Left lung (tissue), 10 donors: ENCODE measurements around the gene TCHP. TPM values are rescaled to one million over a fixed set of nuclear protein-coding genes. Genes with fewer than 3 reads are reported as not detected.

Experiments used
- ATAC-seq: fragments of 200-7000 bp; cut with Tn5 transposase; one replicate; pipeline ENCODE4 v1.9.1; 2020; ENCODE audit warnings: moderate library complexity
- DNase-seq, 4 donors: peaks; one replicate each; pipeline ENCODE4 v3.0.0-alpha.2; 2013 to 2020
- H3K27ac ChIP-seq, 2 donors: fragments of 200-600 bp; sonication (generic) in 1 of 2; one replicate each; pipeline versions ENCODE4 v1.5.0 to v1.8.0; 2020 to 2021
- H3K27me3 ChIP-seq, 2 donors: fragments of 200-600 bp; sonication (generic) in 1 of 2; one replicate each; pipeline versions ENCODE4 v1.5.0 to v1.8.0; 2020 to 2021
- H3K36me3 ChIP-seq, 2 donors: fragments of 200-600 bp; sonication (generic) in 1 of 2; one replicate each; pipeline versions ENCODE4 v1.5.0 to v1.8.0; 2020 to 2021
- H3K4me1 ChIP-seq, 2 donors: fragments of 200-600 bp; one replicate each; pipeline ENCODE4 v1.8.0; 2021
- H3K4me3 ChIP-seq, 2 donors: fragments of 200-600 bp; sonication (generic) in 1 of 2; one replicate each; pipeline versions ENCODE4 v1.5.0 to v1.8.0; 2020 to 2021; ENCODE audit warnings: mild to moderate bottlenecking in 1 of 2
- H3K9me3 ChIP-seq, 2 donors: fragments of 200-600 bp; sonication (generic) in 1 of 2; one replicate each; pipeline versions ENCODE4 v1.5.0 to v1.8.0; 2020 to 2021
- intact Hi-C, 2 donors: fragments of 100-400 bp; cut with DNase I; formaldehyde crosslinking; loops; one replicate each; pipeline versions ENCODE4 v1.11.2 to v1.14.2; 2022
- polyA plus RNA-seq, 6 donors: library from polyadenylated mRNA; unstranded; fragments of 120-200 nt; gene quantifications; one replicate each; pipeline ENCODE4 v1.2.1, GENCODE V29; 2013; ENCODE audit not compliant: insufficient read length in 6 of 6
- total RNA-seq, 2 donors: library from RNA; stranded (reverse); fragmentation: NEBNext Ultra II Directional; extraction: Animal tissue kit (Norgen Biotek cat#: 25700); gene quantifications; one replicate each; pipeline ENCODE4 v1.2.1, GENCODE V29; 2021
- TF ChIP-seq, protein P1 (sequence below), 2 donors: fragments of 200-600 bp; sonication (generic) in 1 of 2; IDR thresholded peaks; one replicate each; pipeline versions ENCODE4 v1.5.0 to v1.8.0; 2021; ENCODE audit warnings: antibody characterized with exemption in 2 of 2
- donor health status: DM: no; HTN: yes; CAD: no.
- donor health status: DM: no; HTN: no; CAD: no.

The TCHP gene
- total and polyA plus RNA-seq, 8 donors = 15.4 to 27.3 (median 23.9) TPM

DNA sequence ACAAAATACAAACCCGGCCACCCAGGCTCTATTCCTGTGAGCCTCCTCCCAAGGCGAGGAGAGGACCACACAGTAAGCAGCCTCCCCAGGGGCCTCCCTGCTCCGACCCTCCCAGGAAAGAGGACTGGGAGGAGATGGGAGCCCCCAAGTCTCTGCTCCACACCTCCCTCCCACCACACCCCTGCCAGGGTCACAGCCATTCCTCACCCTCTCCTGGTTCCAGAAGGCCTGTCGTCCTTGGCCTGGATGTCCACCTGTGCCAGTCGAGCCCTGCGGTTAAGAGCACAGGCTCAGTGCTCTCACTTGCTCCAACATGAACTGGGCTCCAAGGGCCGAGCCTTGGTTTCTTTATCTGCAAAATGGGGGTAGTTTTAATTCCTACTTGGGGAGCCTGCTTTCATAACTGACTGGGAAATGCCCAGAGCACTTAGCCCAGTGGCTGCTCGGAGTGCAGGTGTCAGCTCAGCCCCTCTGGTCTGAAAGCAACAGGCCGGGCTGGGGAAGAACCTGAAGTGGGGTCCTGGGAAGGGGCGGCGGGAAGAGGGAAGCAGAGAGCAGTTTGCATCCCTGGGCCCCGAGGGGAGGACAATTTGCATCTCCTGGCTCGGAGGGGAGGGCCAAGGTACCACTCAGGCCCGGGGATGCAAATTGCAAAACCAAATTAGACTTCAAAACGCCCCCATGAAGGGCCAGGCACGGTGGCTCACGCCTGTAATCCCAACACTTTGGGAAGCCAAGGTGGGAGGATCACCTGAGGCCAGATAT lies 23.6 kb downstream of the TCHP start:
- intact Hi-C loops = no loop called here
- Histone ChIP-seq H3K27ac (no peak overlapping the region), H3K9me3 (no peaks in the 10 kb centered on the region), H3K4me3 (no peak overlapping the region), H3K4me1 (no peaks in the 10 kb centered on the region), H3K27me3 (no peaks in the 10 kb centered on the region), H3K36me3 (peaks cover 0 to 95% of the 10 kb centered on the region in 2 donors)
- TF ChIP-seq, protein P1, sequence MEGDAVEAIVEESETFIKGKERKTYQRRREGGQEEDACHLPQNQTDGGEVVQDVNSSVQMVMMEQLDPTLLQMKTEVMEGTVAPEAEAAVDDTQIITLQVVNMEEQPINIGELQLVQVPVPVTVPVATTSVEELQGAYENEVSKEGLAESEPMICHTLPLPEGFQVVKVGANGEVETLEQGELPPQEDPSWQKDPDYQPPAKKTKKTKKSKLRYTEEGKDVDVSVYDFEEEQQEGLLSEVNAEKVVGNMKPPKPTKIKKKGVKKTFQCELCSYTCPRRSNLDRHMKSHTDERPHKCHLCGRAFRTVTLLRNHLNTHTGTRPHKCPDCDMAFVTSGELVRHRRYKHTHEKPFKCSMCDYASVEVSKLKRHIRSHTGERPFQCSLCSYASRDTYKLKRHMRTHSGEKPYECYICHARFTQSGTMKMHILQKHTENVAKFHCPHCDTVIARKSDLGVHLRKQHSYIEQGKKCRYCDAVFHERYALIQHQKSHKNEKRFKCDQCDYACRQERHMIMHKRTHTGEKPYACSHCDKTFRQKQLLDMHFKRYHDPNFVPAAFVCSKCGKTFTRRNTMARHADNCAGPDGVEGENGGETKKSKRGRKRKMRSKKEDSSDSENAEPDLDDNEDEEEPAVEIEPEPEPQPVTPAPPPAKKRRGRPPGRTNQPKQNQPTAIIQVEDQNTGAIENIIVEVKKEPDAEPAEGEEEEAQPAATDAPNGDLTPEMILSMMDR (IDR thresholded peaks at IDR 0.05) = no peak
- DNase-seq (no peak), ATAC-seq (no peak)

DNA sequence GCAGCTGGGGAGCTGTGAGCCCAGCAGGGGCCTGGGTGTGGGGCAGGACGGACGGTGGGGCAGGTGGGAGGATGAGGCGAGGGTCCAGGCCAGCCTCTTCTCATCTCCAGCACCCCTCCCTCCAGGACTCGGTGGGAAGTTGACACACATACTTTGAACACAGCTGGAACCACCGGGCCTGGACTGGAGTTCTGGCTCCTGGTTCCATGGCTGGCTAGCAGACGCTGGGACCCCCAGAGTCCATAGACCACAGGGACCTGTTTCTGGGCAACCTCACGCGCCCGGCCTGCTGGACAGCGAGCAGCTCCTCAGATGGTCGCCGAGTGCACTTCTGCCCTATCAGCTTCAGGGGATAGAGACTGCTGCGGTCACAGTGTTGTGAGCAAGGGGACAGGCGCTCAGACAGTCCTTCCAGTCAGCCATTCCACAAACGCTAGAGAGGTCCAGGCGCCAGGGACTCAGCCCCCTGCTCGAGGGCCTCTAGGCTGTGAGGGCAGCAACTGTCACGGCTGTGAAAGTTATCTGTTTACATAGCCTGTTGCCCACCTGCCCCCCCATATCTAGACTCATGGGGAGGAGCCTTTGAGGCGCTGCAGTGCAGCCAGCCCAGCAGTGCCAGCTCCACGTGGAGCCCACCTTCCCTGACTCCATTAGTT lies 25.2 kb downstream of the TCHP start:
- no peaks in the 10 kb centered on the region for H3K9me3 ChIP-seq
- intact Hi-C loops = no loop called here
- no peaks in the 10 kb centered on the region for H3K27me3 ChIP-seq
- ATAC-seq (no peak), DNase-seq (no peak)
- no peak overlapping the region for H3K4me3 ChIP-seq
- H3K4me1 ChIP-seq = no peaks in the 10 kb centered on the region
- no peak overlapping the region for H3K27ac ChIP-seq
- TF ChIP-seq, protein P1 (IDR thresholded peaks at IDR 0.05) = no peak
- H3K36me3 ChIP-seq = peaks cover 0 to 95% of the 10 kb centered on the region in 2 donors

DNA sequence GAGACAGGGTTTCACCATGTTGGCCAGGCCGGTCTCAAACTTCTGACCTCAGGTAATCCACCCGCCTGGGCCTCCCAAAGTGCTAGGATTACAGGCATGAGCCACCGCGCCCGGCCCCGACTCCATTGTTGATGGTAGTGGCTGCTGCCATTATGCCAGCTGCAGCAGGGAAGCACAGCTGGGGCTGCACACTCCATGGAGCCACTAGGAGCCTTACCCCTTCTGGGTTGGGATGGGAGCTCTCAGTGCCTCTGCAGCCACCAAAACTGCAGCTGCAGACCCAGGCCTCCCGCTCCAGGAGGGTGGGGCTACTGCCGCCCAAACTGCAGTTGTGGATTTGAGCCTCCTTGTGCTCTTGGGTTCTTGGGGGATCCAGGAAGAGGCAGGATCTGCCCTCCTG lies 25.9 kb downstream of the TCHP start:
- no peaks in the 10 kb centered on the region for H3K4me1 ChIP-seq
- no peak overlapping the region for H3K4me3 ChIP-seq
- ATAC-seq = no peak
- peaks cover 0 to 95% of the 10 kb centered on the region in 2 donors for H3K36me3 ChIP-seq
- H3K27ac ChIP-seq = no peak overlapping the region
- no peak for DNase-seq
- H3K9me3 ChIP-seq = no peaks in the 10 kb centered on the region
- intact Hi-C loops = no loop called here
- TF ChIP-seq, protein P1 (IDR thresholded peaks at IDR 0.05) = no peak
- no peaks in the 10 kb centered on the region for H3K27me3 ChIP-seq

DNA sequence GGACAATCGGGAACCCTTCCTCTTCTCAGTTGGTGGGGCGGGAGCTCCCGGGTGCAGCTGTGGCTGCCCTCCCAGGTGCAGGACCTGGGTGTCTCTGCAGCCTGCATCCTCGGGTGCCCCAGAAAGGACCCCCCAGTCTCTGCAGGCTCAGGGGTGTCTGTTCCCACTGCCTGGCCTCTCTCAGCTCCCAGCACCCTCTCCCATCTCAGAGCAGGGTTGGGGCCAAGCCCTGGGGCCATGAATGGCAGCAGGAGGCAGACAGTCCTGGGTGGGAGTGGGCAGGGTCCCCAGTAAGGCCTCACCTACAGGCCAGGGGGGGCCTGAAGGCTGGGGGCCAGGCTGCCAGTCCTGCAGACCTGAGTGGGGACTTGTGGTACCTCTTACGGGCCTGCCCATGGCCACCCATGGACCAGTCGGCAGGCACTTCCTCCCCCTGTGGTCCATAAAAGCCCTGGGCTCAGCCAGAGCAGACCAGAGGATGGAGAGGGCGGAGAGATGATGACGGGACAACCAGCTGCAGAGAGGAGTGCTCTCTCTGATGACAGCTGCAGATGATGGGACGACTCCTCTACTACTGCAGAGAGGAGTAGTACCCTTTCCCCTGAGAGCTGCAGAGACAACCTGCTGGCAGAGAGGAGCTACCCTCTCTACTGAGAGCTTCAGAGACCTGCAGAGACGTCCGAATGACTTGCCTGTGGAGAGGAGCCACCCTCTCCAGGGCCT lies 26.6 kb downstream of the TCHP start:
- no peaks in the 10 kb centered on the region for H3K4me1 ChIP-seq

More for the DNA sequence above, 26.6 kb downstream of the TCHP start:
- no peak for DNase-seq
- Histone ChIP-seq H3K36me3 (peaks cover 0 to 95% of the 10 kb centered on the region in 2 donors), H3K27ac (no peak overlapping the region), H3K27me3 (no peaks in the 10 kb centered on the region), H3K9me3 (no peaks in the 10 kb centered on the region), H3K4me3 (no peak overlapping the region)
- TF ChIP-seq, protein P1 (IDR thresholded peaks at IDR 0.05) = no peak
- intact Hi-C loops = no loop called here
- no peak for ATAC-seq
